Fibroblast of mammary gland (primary cell): ENCODE results near the gene ATPAF1.

ENCODE experiments used
- DNase-seq: peaks from one replicate; pipeline ENCODE4 v3.0.0-alpha.2; 2010; ENCODE audit warnings: low read depth
- H3K4me3 ChIP-seq: 2 replicates; pipeline ENCODE4 v1.5.1; 2011; ENCODE audit warnings: low read depth, mild to moderate bottlenecking, low read length, moderate library complexity; ENCODE audit not compliant: control insufficient read depth
- CTCF ChIP-seq: conservative IDR thresholded peaks from 2 replicates; pipeline ENCODE4 v1.5.1; 2011; ENCODE audit warnings: low read depth, low read length, inconsistent platforms; ENCODE audit not compliant: control insufficient read depth, insufficient read depth

Gene ATPAF1

GRCh38 chr1:46592823-46593222 lies 75.3 kb downstream of the ATPAF1 start:
- TF ChIP-seq CTCF = no peak
- no peak overlapping the region for H3K4me3 ChIP-seq
- DNase-seq = no peak

- no peak for TF ChIP-seq CTCF
- no peak for DNase-seq
- no peak overlapping the region for H3K4me3 ChIP-seq
Observed at GRCh38 chr1:46589529-46589928, 78.6 kb downstream of the ATPAF1 start.

GRCh38 chr1:46587069-46587468 lies 81.1 kb downstream of the ATPAF1 start:
- no peak overlapping the region for H3K4me3 ChIP-seq
- DNase-seq = no peak
- no peak for TF ChIP-seq CTCF

GRCh38 chr1:46585312-46585938 lies 82.7 kb downstream of the ATPAF1 start:
- TF ChIP-seq CTCF = no peak
- no peak for DNase-seq
- H3K4me3 ChIP-seq = no peak overlapping the region

GRCh38 chr1:46583494-46583893 lies 84.7 kb downstream of the ATPAF1 start:
- no peak overlapping the region for H3K4me3 ChIP-seq
- no peak for TF ChIP-seq CTCF
- DNase-seq = no peak

GRCh38 chr1:46582972-46583371 lies 85.2 kb downstream of the ATPAF1 start:
- no peak for DNase-seq
- H3K4me3 ChIP-seq = no peak overlapping the region
- TF ChIP-seq CTCF = no peak
